Choroid plexus epithelial cell (primary cell): Measurements from ENCODE around the gene NOP9.

Experiments
- DNase-seq: peaks from one replicate; pipeline ENCODE4 v3.0.0-alpha.2; 2010; ENCODE audit warnings: low read depth
- H3K4me3 ChIP-seq: 2 replicates; pipeline ENCODE4 v1.5.1; 2011; ENCODE audit warnings: low read depth, mild to moderate bottlenecking, control low read depth, low read length, moderate library complexity
- TF ChIP-seq, protein P1 (sequence below): conservative IDR thresholded peaks from 2 replicates; pipeline ENCODE4 v1.5.1; 2011; ENCODE audit warnings: low read depth, mild to moderate bottlenecking, control low read depth, inconsistent platforms, low read length, moderate library complexity

The NOP9 gene, protein sequence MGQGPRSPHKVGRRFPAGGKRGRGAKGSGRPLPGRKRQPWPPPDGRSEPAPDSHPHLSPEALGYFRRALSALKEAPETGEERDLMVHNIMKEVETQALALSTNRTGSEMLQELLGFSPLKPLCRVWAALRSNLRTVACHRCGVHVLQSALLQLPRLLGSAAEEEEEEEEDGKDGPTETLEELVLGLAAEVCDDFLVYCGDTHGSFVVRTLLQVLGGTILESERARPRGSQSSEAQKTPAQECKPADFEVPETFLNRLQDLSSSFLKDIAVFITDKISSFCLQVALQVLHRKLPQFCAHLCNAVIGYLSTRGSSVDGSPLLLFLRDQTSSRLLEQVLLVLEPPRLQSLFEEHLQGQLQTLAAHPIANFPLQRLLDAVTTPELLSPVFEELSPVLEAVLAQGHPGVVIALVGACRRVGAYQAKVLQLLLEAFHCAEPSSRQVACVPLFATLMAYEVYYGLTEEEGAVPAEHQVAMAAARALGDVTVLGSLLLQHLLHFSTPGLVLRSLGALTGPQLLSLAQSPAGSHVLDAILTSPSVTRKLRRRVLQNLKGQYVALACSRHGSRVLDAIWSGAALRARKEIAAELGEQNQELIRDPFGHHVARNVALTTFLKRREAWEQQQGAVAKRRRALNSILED

DNA sequence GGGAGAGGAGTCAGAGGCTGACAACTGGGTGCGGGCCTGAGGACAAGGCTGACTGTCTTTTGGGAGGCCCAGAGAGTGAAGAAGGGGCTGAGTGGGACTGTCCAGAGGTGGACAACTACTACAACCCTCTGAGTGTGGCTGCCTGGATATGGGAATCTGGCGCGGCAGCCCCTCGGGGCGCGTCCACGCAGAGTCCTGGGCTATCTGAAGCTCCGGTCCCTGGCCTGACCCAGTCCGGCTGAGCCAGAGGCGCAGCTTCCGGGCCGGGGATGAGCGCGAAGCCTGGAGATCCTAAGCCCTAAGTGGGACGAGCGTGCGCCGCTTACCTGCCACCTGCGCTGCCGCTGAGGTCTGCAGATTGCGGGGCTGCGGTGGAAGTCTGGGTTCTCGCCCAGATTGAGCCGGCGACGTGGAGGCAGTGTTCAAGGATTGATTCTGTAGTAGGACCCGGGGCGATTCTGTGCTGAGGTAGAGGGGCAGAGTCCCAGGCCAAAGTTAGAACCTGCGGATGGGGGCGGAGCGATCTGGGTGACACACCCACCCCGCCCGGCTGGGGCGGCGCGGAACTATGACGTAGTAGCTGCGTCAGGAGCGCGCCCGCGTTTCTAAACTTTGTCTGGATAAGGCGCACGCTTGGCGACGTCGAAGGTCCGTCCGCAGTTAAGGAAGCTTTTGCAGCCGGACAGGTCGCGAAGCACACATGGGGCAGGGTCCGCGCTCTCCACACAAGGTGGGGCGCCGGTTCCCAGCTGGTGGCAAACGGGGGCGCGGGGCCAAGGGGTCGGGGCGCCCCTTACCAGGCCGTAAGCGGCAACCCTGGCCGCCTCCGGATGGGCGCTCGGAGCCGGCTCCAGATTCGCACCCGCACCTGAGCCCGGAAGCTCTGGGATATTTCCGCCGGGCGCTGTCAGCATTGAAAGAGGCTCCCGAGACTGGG lies at the start of gene NOP9, which contains the start of gene DHRS1:
Gene NOP9 (plus strand): TSS at position 596 of the 937 bp plus-strand sequence. CDS start 105 bp downstream, at position 701.
Gene DHRS1 (minus strand): TSS at position 526 of the 937 bp plus-strand sequence. CDS start 674 bp downstream, outside the sequence.
- peak within 1 kb of the TSS; percentile 92 for H3K4me3 ChIP-seq
- TF ChIP-seq, protein P1, sequence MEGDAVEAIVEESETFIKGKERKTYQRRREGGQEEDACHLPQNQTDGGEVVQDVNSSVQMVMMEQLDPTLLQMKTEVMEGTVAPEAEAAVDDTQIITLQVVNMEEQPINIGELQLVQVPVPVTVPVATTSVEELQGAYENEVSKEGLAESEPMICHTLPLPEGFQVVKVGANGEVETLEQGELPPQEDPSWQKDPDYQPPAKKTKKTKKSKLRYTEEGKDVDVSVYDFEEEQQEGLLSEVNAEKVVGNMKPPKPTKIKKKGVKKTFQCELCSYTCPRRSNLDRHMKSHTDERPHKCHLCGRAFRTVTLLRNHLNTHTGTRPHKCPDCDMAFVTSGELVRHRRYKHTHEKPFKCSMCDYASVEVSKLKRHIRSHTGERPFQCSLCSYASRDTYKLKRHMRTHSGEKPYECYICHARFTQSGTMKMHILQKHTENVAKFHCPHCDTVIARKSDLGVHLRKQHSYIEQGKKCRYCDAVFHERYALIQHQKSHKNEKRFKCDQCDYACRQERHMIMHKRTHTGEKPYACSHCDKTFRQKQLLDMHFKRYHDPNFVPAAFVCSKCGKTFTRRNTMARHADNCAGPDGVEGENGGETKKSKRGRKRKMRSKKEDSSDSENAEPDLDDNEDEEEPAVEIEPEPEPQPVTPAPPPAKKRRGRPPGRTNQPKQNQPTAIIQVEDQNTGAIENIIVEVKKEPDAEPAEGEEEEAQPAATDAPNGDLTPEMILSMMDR: no peak
- peak; percentile 89 for DNase-seq

DNA sequence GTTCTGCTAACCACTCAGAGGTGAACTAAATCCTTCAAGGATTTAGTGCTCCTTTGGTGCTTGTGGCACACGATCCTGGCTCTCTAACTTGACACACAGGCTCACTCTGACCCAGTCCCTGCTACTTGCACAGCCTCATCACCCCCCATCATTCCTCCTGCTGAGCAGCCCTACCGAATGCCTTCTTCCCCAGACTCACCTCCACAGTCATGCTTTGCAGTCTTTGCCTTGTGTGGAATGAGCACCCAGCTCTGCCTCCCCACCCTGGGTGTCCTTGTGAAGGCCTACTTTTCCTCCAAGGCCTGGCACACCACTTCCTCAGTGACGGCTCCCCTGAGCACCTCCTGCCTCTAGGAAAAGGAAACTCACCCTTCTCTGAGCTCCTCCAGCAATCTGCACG lies 49.3 kb upstream of the NOP9 start:
- TF ChIP-seq, protein P1: no peak
- no peak for DNase-seq
- no peak overlapping the region for H3K4me3 ChIP-seq

DNA sequence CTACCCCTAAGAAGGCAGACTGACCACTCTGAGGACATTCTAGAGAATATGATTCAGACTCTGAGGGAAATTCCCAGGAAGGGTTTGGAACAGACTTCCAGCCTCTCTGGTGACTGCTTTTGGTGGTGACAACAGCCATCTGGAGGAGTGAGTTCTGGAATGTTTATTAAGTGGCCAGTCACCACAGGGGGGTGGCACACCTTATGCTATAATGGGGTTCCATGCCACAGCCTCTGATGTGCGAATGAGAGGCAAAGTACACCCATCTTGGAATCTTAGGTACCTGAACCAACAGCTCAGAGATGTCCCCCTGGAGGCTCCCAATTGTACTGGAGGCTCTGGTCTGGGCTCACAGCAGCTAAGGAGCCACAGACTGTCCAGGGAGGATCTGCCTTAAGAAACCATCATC lies 47.8 kb upstream of the NOP9 start:
- TF ChIP-seq, protein P1: peak; percentile 23
- DNase-seq: peak; percentile 32

DNA sequence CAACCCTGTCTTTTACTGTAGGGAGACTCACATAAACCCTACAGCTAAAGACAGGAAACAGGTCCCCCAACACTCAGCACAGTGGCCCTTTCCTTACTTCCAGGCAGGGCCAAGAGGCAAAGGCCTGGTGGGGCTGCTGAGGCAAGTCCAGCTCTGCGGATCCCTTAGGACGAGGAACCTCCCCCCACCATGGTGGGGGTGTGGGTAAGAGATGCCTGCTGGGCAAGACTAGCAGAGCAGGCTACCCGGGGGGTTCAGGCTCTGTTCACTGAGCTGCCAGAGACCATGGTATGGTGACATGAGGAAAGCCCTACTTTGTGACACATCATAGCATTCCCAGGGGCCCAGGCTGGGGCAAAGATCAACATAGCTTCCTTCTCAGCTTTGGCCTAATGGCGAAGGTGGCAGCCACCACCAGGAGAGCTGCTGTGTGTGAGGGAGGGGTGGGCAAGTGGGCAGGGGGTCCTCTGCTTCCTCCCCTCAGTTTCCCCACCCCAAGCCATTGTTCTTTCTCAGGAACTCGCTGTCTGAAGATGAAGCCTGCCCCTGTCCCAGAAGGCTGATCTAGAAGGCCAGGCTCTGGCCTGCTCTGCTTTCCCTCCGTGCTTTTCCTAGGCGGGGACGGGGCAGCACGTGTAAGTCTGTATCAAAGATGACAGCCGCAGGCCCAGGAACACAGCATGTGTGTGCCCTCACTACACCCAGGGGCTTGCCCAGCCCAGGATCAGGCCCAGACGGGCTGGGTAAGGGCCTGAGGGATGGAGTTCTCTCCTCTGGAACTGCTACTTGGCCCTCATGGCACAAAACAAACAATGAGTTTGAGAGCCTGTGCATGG lies 47.1 kb upstream of the NOP9 start:
- TF ChIP-seq, protein P1: no peak
- no peak for DNase-seq
- no peak overlapping the region for H3K4me3 ChIP-seq

More for the DNA sequence above, 47.8 kb upstream of the NOP9 start:
- no peak overlapping the region for H3K4me3 ChIP-seq

DNA sequence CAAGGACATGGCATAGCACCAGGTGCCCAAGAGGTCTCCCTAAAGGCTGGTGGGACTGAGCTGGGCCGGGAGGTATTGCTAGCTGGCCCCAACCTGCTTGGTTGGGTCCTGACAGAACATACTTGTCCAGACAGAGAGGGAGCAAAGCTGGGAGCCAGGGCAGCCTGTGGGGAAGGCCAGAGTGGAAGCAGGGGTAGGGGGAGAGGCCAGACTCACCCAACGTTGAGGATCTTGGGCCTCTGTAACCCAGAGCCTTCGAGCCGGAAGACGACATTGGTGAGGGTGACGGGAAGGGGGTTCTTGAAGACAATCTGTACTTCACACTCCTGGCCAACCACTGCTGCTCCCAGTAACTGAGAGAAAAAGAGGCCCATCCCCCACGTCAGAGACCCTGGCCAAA lies 45.7 kb upstream of the NOP9 start:
- TF ChIP-seq, protein P1: no peak

More for the DNA sequence above, 45.7 kb upstream of the NOP9 start:
- no peak for DNase-seq
- H3K4me3 ChIP-seq: no peak overlapping the region
